CD1c-positive myeloid dendritic cell (primary cell): ENCODE data around the gene OASL.
"Not testable (repeated sequence)": the region's sequence is repeated elsewhere in the genome, so short reads cannot be mapped to it uniquely, and the experiment has no call there.

Experiments
- DNase-seq: peaks from one replicate; pipeline ENCODE4 v3.0.0-alpha.2; 2016; ENCODE audit errors: extremely low spot score

The OASL gene

GRCh38 chr12:121059031-121059898, 20.2 kb upstream of the OASL start:
- DNase-seq = no peak

DNA sequence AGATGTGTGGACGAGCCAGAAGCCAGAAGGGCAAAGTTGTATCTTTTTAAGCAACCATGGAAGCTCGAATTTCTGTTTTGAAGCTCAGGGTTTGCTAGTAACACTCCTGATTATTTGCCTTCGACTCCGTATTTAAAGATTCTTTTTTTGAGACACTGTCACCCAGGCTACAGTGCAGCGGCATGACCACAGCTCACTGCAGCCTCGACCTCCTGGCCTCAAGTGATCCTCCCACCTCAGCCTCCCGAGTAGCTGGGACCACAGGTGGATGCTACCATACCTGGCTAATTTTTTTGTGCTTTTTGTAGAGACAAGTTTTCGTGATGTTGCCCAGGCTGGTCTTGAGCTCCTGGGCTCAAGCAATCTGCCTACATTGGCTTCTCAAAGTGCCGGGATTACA, 18.7 kb upstream of the OASL start:
- no peak for DNase-seq

GRCh38 chr12:121053706-121054105, 14.7 kb upstream of the OASL start:
- no peak for DNase-seq

GRCh38 chr12:121050725-121051124, 11.7 kb upstream of the OASL start:
- DNase-seq = no peak

DNA sequence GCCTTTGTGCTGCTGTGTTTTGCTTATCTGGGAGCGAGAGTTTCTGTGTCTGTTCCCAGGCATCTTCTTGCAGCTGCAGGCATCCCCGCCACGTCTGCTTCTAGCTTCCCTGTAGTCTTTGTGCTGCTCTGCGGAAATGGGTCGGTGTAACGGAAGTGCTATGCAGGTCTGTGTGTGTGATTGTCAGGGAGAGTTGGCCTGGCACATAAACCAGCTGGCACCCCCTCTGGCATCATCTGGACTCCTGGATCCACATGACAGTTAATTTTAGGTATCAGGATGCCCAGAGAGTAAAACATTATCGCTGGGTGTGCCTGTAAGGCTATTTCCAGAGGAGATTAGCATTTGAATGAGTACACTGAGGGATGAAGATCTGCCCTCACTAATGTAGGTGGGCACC, 9.4 kb upstream of the OASL start:
- no peak for DNase-seq

- DNase-seq = not testable (repeated sequence)
Observed at GRCh38 chr12:121047400-121047799, 8.4 kb upstream of the OASL start.

DNA sequence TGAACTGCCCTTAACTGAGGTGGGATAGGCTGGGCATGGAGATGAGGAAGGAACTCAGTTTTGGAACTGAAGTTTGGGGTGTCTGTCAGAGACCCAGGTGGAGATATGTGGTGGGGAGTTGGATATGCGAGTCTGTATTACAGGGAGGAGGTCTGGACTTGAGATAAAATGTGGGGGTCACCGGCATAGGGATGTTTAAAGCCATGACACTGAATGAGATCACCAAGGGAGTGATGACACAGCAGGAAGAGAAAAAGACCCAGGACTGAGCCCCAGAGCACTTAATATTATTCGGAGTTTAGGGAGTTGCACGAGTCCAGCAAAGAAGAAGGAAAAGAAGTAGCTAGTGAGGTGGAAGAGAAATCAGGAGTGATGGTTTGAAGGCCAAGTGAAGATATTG, 4.0 kb upstream of the OASL start:
- no peak for DNase-seq

DNA sequence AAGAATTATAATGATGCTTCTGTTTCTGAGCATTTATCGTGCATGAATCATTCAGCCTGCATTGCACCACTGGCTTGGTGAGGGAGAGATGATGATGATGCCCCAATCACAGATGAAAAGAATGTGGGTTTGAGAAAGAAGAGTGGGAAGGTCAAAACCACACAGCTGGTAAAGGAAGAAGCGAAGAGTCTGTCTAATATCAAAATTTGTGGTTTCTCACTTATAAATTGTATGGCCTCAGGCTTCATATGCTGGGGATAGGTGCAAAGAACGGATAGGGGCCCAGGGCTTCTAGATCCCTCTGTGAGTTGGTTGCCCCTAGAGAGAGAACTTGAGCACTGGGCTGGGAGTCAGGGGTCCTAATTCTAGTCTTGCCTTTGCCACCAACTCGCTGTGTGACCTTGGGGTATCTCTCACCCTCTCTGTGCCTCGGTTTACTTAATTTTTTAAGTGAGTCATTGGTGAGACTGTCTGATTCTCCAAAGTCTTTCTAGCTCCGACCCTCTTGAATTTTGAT, 2.2 kb downstream of the OASL start:
- peak; percentile 22 for DNase-seq

DNA sequence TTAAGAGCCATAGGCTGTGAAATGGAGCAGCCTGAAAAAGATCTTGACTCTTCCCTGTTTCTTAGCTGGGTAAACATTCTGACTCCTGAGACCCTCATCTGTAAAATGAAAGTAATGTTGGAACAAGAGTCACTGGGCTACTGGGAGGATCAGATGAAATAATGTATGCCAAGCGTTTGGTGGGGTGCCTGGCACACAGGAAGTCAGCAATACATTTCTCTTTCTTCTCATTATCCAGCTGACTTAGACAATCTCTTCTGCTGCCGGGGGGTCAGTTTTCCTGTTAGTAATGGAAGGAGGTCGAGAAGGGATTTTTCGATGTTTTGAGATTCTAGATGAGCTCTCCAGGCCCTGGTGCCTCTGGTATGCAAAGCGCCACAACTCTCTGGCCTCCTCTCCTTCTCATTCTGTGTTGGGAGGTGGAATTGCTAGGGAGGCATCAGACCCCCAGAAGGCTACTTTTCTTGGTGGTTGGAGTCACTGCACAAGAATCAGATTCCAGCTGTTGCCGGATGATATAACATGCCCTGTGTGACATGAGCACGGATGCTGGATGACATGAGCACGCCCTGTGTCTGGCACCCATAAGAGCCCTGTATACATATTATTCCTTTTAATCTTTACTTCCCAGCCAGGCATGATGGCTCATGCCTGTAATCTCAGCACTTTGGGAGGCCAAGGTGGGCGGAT, 4.3 kb downstream of the OASL start:
- DNase-seq = no peak

DNA sequence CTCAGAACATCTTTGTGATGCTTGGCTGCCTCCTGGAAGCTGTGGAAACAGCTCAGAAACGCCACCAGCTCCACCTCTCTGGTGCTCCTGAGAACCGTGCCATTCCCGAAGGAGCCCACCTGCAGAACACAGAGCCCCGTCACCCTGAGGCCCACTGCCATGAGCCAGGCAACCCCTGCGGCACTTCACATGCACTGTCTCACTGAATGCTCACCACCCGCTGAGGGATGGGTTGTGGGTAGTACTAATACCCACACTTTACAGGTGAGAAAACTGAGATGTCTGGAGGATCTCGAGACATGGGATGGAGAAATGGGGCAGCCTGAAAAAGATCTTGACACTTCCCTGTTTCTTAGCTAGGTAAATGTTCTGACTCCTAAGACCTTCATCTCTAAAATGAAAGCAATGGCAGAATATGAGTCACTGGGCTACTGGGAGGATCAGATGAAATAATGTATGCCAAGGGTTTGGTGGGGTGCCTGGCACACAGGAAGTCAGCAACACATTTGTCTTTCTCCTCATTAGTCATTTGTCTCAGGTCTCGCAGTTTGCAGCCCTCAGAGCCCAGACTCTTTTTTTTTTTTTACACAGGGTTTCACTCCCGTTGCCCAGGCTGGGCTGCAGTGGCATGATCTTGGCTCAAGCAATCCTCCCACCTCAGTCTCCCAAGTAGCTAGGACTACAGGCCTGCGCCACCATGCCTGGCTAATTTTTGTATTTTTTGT, 5.3 kb downstream of the OASL start:
- peak; percentile 58 for DNase-seq

DNA sequence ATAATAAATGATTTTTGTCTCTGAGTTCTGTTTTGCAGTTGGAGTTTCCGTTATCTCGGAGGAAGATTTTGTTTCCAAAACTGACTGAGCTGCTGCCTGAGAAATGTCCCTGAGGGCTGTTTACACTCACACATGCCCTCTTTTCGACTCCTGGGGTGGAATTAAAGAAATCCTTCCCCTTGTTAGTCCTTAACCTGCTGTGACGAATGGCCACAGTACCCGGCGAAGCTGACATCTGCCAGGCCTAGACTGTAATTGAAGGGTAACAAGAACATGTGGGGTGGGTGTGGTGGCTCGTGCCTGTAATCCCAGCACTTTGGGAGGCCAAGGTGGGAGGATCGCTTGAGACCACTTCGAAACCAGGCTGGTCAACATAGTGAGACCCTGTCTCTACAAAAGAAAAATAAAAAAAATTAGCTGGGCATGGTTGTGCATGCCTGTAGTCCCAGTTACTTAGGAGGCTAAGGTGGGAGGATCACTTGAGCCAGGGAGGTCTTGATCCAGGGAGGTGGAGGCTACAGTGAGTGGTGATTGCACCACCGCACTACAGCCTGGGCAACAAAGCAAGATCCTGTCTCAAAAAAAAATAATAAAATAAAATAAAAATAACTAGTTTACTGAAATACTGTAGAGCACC, 8.4 kb downstream of the OASL start:
- DNase-seq = no peak

DNA sequence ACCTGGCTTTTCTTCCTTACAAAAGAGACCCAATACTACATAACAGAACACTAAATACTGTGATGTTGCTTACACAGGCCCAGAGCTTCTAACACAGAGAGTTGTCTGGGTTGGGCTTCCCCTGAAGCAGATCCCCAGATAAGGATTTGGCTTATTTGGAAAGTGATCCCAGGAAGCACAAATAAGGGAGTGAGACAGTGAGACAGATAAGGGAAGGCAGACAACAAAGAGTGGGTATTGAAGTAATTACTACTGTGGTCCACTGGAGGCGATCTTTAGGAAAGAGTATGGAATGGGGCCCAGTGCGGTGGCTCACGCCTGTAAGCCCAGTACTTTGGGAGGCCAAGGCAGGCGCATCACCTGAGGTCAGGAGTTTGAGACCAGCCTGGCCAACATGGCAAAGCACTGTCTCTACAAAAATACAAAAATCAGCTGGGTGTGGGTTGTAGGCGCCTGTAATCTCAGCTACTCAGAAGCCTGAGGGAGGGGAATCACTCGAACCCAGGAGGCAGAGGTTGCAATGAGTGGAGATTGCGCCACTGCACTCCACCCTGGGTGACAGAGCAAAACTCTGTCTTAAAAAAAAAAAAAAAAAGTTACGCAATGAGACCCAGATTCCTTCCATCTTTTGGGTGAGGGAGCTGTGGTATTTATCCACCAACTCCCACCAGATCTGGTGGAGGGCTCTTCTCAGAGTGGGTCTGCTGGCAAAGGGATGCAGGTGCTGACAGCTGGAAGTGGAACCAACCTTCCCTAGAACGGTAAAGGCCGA, 12.6 kb downstream of the OASL start:
- no peak for DNase-seq

- DNase-seq = no peak
Observed at GRCh38 chr12:121025442-121026226, 13.4 kb downstream of the OASL start.

- DNase-seq = no peak
Observed at GRCh38 chr12:121023799-121024198, 15.2 kb downstream of the OASL start.

- no peak for DNase-seq
Observed at GRCh38 chr12:121022713-121023112, 16.3 kb downstream of the OASL start.

DNA sequence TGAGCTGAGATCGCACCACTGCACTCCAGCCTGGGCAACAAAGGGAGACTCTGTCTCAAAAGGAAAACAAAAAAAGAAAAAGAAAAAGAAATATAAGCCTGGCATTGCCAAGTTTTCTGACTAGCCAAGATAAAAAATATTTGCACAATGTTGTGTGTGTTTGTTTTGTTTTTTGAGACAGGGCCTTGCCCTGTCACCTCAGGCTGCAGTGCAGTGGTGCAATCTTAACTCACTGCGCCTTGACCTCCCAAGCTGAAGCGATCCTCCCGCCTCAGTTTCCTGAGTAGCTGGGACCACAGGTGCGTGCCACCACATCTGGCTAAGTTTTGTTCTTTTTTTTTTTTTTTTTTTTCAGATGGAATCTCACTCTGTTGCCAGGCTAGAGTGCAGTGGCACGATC, 17.3 kb downstream of the OASL start:
- DNase-seq = no peak

GRCh38 chr12:121018860-121019617, 20.0 kb downstream of the OASL start:
- no peak for DNase-seq

DNA sequence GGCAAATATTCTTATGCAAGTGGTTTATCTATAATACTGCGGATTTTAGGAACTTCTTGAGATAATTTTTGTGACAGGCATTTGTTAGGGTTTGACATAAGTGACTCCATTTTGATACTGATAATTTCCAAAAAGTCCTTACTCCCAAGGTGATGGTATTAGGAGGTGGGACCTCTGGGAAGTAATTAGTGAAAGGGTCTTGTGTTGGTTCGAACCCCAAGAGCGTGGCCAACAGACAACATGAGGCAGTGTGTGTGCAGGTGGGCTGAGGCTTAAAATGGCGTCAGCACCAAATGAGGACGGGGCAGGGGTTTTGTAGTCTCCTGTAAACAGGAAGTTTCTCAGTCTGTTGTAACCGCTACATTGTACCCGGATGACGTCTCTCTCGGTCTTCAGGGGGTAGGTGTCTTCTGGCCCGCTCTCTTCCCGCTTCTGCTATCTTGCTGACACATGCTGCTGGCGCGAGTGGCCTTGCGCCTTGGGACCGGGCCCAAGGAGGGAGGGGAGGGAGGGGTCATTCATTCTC, 21.0 kb downstream of the OASL start:
- DNase-seq = peak; percentile 30
